ENCODE results near the gene YY1AP1.
A peak's percentile ranks its signal among the peaks of the same experiment; 100 is the strongest.

Gene YY1AP1

DNA sequence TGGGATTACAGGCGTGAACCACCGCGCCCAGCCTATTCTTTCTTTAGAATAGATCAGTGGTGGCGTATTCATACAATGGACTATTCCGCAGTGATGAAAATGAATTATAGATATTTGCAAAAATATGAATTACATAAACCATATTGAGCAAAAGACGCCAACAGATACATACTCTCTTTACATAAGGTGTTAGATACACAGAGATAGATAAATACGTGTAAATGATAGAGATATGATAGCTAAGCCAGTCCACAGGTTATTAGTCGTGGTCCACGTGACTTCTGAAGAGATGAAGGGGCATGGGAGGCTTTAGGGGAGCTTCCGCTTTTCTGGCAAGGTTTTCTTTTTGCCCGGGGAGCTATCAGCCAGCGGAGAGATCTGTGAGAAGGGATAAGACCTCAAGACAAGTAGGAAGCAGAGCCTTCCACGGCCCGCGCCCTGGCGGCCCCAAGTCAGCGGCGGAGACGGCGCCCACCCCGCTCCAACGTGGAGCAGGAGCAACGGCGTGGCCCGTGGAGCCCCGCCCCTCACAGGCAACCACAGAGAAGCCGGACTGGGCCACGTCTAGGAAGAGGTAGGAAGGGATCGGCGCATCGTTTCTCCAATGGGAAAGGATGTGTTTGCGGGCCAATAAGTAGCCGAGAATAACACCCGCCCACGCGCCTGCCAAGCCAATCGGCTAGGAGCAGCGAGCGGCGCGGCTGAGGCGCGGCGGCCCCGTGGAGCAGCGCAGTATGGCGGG is 78.9 kb downstream of the YY1AP1 start, which contains the start of gene MSTO1:
Gene MSTO1 (plus strand): TSS at position 704 of the 742 bp plus-strand sequence. CDS start 31 bp downstream, at position 735.
- in situ Hi-C loops (cut with HindIII; ENCODE audit: low pct_unique_long_range_greater_than_20kb, low sequenced_read_pairs) = no loop called here
- no peak for TF ChIP-seq JUND (IDR thresholded peaks at IDR 0.05; ENCODE audit: low read depth)
- peak; percentile 94 to 98 for DNase-seq (ENCODE audit: low read depth in 1 of 2, low spot score in 1 of 2)

Measured in T47D (cell line).